ENCODE measurements around the gene CDC42BPB.
"Not testable (repeated sequence)": the region's sequence is repeated elsewhere in the genome, so short reads cannot be mapped to it uniquely, and the experiment has no call there.

Gene CDC42BPB

DNA sequence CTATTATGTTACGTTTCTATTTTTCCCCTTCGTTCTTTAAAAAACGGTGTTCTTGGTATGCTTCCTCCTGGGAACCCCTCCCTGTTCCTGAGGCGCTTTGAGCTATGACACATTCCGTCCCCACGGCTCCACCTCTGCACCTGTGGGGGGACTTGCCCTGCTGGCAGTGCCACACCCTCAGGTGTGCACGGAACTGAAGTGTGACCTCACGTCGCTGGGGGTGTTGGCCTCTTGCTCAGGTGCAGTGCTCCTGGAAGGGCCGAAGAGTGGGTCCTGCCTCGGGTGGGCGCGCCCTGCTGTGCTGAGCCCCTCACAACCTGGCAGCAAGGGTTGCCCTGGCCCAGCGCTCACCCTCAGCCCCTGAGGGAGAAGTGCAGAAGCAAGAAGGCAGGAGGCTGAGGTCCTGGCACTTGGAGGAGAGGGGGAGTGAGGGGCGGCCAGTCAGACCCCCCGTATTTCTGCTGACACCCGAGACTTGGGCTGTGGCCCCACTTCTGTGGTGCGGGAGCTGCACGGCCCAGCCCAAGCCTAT, 129.9 kb downstream of the CDC42BPB start:
- DNase-seq (ENCODE audit: low spot score) = no peak

DNA sequence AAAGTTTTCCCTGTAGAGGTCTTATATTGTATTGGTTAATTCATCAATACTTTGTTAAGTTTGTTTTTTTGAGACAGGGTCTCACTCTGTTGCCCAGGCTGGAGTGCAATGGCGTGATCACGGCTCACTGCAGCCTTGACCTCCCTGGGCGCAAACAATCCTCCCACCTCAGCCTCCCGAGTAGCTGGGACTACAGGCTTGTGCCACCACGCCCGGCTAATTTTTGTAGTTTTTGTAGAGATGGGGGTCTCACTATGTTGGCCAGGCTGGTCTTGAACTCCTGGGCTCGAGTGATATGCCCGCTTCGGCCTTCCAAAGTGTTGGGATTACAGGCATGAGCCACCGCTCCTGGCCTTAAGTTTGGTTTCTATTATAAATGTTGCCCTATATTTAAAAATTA, 130.5 kb downstream of the CDC42BPB start:
- DNase-seq (ENCODE audit: low spot score) = not testable (repeated sequence)

DNA sequence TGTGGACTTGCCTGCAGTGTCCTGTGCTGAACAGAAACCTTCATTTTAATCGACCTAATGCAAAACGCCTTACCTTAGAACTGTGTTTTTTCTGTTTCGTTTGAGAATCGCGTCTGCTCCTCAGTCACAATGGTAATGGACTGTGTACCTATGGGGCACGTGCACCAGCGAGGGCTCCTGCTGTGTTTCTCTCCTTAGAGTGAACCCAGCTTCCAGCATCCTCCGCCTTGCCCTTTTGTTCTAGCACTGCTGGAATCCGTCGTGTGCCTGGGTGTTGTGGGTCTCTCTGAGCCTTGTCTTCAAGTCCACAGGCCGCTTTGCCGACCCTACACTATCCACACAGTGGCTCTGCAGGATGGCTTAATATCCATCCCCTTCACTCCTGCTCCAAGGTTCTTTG, 131.2 kb downstream of the CDC42BPB start:
- DNase-seq (ENCODE audit: low spot score) = no peak

DNA sequence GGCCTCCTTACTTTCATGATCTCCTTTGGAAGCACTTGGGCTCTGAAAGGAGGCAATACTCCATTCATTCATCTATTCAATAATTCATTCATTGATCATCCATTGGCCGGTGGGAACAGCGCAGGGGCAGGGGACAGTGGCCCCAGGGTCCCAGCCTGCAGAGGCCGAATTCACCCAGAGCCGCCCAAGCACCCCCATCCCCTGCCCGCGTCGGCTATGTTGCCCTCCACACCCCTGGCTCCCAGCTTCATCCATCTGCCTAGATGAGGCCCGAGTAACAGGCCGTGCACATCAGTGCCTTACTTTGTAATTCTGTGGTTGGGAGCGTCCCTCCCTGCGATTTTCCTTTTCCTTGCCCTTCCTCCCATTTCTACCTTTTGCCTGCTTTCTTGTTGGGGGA, 131.7 kb downstream of the CDC42BPB start:
- no peak for DNase-seq (ENCODE audit: low spot score)

DNA sequence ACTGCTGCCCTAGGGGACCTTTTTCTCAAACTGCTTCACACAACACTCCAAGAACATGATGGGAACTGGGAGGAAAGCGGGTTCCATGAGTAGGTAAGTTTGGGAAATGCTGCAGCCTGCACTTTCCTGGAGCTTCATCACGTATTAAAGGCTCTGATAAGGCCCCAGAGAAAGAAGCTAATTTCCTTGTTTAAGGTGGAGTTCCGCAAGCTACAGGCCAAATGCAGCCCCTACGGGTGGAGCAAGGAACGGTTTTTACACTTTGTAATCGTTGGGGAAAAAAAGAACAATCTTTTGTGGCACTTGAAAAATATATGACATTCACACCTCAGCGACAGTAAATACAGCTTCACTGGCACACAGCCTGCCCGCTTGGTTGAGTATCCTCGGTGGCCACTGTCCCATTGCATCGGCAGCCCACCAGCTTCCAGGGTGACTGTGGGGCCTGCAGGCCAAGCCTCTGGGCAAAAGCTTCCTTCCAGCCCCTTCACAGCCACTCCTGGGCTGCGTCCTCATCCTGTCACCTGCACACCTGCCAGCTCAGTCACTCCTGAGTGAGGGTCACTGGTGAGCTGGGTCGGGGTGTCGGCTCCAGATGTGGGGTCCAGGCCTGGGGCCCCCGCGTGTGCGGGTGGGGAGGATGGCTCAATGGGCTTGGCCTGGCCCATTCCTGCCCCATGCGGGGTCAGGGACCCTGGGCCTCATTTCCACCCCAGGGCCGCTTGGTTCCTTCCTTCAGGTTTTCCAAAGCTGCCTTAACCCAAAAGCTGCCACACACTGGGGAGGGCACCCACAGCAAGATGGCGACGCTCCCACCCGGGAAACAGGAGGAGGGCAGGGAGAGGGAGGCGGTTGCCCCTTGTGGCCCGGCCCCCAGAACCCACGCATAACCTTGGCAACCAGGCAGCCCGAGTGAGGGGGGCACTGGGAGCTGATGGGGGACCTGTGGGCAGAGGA, 132.4 kb downstream of the CDC42BPB start:
- no peak for DNase-seq (ENCODE audit: low spot score)

GRCh38 chr14:102923925-102924486, 133.3 kb downstream of the CDC42BPB start:
- no peak for DNase-seq (ENCODE audit: low spot score)

DNA sequence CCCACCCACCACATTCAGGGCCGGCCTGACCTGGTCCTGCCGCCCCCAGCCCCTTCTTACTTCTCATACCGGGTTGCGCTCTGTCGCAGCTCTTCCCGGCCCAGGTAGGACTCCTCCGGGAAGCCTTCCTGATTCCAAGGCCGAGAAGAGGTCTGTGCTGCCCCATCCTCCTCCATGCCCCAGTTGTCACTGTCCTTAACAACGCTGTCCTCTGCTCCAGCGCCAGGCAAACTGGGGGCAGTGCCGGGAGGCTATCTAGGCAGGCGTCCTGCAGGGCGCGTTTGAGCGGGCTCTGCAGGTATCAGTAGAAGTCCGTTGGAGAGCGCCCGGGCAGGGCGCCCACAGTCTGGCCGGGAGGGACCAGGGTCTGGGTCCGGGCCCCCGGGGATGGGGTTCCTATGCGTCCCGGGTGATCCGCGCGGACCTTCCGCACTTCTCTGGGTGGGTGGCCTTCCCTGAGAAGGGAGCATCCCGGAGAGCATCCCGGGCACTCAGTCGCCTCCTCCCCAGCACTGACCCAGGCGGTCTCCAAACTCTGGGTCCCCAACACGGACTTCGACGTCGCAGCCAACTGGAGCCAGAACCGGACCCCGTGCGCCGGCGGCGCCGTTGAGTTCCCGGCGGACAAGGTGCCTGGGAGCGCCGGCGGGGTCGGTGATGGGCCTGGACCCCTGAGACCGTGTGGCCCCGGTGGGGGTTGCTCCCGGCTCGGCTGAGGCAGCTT, 134.0 kb downstream of the CDC42BPB start:
- DNase-seq (ENCODE audit: low spot score) = no peak

GRCh38 chr14:102922490-102923200, 134.7 kb downstream of the CDC42BPB start, which contains the start of gene AMN:
Gene AMN, plus strand, starts transcription at chr14:102922663. Its CDS starts 26 bp downstream, at chr14:102922689.
- DNase-seq (ENCODE audit: low spot score) = no peak

DNA sequence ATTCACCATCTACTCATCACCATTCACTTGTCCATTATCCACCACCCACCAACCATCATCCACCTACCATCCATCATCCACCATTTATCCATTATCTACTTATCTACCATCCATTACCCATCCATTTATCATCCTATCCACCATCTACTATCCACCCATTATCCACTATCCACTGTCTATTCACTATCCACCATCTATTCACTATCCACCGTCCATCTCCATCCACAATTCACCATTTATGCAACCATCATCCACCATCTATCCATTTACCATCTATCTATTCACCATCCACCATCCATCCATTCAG, 136.4 kb downstream of the CDC42BPB start:
- no peak for DNase-seq (ENCODE audit: low spot score)

DNA sequence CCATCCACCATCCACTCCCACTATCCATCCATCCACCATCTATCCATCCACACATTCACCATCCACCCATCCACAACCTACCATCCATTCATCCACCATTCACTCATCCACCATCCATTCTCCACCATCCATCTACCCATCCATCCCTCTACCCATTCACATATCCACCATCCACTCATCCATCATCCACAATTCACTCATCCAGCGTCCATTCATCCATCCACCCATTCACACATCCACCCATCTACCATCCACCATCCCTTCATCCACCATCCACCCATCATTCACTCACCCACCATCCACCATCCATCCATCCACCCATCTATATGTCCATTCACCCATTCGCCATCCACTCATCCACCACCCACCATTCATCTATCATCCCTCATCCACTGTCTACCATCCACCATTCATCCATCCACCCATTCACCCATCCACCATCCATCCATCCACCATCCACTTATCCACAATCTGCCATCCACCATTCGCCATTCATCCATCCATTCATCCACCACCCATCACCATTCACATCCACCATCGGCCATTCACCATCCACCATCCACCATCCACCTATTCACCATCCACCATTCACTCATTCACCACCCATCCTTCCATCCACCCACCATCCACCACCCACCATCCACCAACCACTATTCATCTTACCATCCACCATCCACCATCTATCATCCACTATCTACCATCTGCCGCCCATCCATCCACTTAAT, 136.9 kb downstream of the CDC42BPB start:
- no peak for DNase-seq (ENCODE audit: low spot score)

- no peak for DNase-seq (ENCODE audit: low spot score)
Observed at GRCh38 chr14:102918438-102918837, 138.9 kb downstream of the CDC42BPB start.

- no peak for DNase-seq (ENCODE audit: low spot score)
Observed at GRCh38 chr14:102917469-102918211, 139.7 kb downstream of the CDC42BPB start.

- no peak for DNase-seq (ENCODE audit: low spot score)
Observed at GRCh38 chr14:102917056-102917385, 140.3 kb downstream of the CDC42BPB start.

DNA sequence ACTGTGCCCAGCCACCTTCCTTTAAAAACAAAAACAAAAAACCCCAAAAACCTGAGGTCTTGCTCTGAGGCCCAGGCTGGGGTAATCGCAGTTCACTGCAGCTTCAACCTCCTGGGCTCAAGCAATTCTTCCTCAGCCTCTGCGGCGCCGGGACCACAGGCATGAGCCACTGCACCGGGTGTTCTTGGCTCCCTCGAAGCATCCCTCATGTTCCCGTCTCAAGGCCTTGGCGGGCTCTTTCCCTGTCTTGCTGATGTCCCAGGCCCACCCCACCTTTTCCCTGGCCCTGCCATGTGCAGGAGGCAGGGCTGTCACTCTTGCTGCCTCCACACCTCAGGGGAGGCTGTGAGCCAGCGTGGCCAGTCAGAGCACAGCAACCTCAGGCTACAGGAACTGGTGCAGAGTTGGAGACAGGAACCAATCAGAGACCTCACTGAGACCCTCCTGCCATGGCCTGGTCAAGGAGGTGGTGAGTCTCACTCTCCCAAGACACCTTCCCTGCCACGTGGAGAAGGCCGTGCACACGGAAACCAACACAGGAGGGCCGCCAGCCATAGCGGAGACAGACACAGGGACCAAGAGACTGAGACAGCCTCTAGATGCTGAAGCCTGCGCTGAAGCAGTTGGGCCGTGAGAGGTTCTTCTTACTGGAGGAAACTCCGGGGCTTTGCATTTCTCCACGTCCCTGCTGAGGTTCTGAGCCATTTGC, 140.8 kb downstream of the CDC42BPB start:
- no peak for DNase-seq (ENCODE audit: low spot score)

DNA sequence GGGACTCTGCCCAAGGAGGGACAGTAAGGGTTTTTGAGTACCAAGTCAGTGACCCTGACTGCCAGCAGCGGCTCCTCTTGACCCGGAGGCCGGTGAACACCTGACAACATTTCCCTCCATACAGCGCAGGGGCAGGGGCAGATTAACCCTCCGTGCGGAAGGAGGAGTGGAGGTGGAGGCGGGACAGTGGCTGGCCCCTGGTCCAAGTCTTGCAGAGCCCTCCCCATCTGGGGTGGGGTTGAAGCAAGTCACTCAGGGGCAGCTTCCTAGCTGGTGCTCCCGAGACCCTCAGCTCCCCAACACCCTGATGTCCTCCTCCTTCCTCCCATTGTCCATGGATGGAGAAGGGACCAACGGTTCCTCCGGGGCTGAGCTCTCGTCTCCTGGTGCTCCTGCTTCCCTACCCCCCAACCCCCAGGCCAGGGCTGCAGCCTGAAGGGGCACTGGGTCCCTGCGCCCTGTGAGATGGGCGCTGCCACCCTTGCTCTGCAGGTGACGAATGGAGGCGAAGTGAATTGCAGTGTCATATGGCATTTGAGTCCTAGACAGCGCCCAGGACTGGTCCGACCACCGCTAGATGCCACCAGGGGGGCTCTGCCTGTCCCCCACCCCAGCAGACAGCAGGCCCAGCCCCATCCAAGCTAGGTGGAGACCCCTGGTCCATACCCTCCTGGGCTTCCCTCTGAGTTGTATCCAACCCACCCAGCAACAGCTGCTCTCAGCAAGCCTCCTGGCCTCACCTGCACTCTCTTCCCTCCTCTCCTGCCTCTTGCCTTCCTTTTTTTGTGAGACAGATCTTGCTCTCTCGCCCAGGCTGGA, 141.8 kb downstream of the CDC42BPB start:
- no peak for DNase-seq (ENCODE audit: low spot score)

GRCh38 chr14:102914474-102915291, 142.7 kb downstream of the CDC42BPB start:
- DNase-seq (ENCODE audit: low spot score) = no peak

- no peak for DNase-seq (ENCODE audit: low spot score)
Observed at GRCh38 chr14:102913341-102914211, 143.8 kb downstream of the CDC42BPB start.

Measured in RKO (cell line).